GM12873 (cell line): Measurements from ENCODE around the gene FGGY.

ENCODE experiments used
- TF ChIP-seq, protein P1 (sequence below): IDR thresholded peaks from 2 replicates; pipeline ENCODE4 v1.5.1; 2012; ENCODE audit warnings: low read depth, mild to moderate bottlenecking, moderate library complexity, low read length, control low read depth; ENCODE audit not compliant: insufficient read depth; ENCODE audit errors: missing control alignments

The FGGY gene

DNA sequence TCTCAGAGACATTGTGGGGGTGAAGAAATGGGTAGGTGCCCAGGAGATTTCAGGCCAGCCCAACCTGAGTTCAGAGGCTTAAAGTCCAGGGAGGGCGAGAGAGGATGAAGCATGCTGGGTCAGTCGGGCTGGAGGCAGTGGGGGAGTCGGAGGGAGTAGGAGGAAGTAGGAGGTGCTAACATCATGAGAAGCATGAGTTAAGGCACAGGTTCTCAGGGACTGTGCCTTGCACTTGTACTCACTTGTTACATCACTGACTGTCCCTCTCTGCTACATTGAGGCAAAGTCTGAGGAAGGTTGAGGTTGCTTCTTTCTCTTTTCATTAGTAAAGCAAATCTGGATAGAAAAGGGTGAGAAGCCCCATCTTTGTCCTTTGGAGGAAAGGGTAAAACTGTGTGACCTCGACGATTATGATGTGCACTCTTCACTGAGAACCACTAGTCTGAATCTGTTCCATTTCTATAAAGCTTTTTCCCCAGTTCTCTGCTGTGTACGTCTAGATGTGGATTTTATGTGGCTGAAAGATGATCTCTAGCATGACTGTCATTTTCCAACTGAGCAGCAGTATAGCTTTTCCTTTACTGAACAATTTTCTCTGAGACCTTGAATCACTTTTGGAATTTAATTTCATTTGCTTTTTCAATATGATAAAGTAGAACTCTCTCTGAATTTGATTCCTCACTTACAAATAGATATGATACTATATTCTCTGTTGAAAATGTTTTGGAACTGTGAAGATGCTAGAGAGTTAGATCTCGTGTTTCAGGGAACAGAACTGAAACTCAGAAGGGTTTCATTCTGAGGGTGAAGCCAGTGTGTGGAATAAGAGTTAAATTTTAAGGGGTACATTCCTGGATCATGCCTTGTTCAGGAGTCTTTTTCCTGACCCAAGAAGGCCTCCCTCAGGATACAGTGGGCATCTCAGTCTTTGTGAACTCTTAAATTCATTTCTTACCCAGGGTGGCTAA, 94.6 kb downstream of the FGGY start:
- TF ChIP-seq, protein P1, sequence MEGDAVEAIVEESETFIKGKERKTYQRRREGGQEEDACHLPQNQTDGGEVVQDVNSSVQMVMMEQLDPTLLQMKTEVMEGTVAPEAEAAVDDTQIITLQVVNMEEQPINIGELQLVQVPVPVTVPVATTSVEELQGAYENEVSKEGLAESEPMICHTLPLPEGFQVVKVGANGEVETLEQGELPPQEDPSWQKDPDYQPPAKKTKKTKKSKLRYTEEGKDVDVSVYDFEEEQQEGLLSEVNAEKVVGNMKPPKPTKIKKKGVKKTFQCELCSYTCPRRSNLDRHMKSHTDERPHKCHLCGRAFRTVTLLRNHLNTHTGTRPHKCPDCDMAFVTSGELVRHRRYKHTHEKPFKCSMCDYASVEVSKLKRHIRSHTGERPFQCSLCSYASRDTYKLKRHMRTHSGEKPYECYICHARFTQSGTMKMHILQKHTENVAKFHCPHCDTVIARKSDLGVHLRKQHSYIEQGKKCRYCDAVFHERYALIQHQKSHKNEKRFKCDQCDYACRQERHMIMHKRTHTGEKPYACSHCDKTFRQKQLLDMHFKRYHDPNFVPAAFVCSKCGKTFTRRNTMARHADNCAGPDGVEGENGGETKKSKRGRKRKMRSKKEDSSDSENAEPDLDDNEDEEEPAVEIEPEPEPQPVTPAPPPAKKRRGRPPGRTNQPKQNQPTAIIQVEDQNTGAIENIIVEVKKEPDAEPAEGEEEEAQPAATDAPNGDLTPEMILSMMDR, result no peak

DNA sequence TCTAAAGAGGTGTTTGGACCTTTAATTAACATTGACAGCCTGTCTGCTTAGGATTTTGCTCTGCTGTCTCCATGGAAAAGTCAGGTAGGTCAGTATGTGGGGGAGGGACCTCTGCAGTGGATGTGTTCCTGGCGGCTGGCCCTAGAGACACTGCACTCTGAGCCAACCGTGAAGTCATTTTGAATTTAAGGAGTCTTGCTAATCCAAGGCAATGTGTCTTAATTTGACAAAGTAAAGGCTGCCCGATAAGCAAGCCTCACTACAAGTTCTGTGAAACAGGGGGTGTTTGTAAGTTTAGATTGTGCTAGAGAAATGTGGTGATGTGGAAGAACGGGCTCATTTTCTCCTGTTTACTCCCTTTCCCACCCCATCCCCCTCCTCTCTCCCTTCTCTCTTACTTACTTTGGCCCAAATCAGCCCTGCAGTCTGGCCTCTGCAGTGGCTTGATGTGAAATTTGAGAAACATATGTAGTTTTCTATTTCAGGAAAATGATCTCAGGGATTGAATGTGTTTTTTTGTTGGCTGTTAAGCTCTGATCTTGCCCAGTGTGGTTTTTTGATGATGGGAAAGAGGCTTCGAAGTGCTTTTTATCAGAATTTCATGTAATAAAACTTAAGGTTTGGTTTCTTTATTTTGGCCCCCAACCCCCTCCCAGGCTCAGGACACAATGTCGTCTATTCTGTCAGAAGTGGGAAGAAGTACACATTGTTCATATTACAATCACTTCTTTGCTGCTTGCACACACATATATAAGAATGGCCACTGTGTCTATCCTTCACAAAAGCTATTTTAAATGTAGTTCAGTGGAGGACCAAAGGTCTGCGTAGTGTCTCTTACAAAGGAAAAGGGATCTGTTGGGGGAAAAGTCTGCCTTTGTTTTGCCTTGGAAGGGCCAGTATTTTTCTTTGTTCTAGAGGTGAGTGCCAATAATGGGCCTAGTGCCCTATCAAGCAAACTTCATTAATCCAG, 96.6 kb downstream of the FGGY start:
- TF ChIP-seq, protein P1, result no peak

DNA sequence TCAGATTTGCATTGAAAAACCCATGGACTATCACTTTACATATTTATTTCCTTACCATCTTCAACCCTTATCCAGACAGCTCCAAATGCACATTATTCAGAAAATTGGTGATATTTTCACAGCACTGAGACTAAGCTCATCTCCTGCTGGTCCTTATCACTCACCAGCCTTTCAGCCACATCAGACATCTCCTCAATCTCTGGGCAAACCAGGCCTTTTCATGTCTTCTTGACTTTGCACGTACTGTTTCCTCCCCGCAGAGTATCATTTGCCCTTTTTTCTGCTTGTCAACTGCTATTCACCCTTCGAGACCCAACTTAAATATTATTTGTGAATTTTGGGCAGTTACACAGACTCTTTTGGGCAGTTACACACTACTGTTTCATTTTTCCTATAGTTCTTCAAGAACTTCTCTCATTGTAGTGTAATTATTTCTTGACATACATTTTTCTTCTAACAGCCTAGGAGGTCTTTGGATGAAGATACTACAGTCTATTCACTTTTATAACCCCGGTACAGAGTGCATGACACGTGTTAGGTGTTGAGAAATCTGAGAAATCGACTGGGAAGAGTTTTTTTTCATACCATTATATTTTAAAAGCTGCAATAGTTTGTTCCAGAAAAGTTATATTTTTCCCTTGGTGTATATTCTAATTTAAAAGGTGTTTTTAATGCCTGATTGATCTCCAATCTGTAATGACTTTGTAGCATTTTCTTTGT, 98.0 kb downstream of the FGGY start:
- TF ChIP-seq, protein P1, result no peak

DNA sequence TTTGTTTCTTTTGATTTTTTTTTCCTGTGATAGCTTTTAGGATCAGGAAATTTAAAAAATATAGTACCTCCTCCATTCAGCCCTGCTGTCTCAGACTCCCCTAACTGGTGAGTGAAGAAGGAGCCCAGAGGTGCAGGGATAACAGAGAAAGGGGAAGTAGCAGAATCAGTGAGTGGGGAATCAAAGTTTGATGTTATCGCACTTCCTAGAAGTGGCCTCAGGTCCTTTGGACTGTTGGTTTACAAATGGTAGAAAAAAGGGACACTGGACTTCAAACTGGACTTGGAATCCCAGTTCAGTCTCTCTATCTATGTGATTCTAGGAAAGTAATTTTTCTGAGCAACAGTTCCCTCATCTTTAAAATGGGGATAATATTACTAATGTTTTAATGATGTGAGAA, 99.5 kb downstream of the FGGY start:
- TF ChIP-seq, protein P1, result no peak

DNA sequence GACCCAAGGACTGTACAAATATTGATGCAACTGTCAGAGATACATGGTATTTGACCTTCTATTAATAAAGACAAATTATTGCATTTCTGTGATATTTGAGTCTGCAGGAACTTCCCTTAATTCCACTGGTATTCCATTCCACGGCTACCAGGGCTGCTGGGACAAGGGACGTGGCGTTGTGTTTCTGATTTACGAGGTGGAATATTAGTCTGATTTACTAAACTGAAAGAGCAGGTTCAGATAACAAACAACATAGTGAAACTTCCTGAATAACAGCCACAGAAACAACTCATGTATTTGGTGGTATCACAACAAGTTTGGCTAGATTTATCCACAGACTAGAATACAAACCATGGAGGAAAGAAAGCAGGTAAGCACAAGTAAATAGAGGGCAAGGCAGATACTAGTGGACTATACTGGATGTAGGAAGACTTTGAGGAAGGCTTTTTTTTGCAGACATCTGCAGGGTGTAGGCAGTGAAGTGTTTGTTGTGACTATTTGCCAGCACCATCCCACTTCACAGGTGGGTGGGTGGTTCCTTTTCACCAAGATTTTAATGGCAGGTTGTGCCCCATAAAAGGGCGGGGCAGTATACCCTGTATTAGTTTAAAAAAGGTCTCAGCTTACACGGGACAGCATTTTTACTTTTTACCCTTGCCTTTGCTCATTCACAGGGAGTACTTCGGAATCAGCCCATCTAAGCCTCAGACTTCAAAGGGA, 100.4 kb downstream of the FGGY start:
- TF ChIP-seq, protein P1, result no peak

DNA sequence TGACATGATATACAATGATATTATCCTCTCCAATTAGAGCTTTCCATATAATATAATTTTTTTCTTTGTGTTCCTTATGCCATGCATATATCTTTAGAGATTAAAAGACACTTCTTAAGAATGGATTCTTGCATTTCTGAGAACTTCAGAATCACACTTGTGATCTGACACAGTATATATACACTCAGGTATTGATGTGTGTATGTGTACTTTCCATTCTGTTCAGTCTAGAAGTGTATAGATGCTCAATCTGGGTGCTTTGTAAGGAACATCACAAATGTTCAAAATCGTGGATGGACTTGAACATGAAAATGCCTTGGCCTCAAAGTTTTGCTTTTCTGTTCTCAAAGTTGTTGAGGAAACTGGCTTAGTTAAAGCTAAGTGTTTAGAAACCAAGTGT, 102.7 kb downstream of the FGGY start:
- TF ChIP-seq, protein P1, result no peak
